K562 (cell line): Measurements from ENCODE around the gene MACROD2. TPM values are rescaled to one million over a fixed set of nuclear protein-coding genes. Genes with fewer than 3 reads are reported as not detected.

Experiments used
- ATAC-seq: fragments of 200-7000 bp; cut with Tn5 transposase; 3 replicates; pipeline ENCODE4 v1.9.1; 2020; ENCODE audit warnings: moderate library complexity
- BruUV-seq: library from RNA; stranded (reverse); fragments of 400-500 nt; replicated peaks from 2 replicates; lab custom pipeline; 2021; lab: Mats Ljungman, UMichigan
- CTCF ChIA-PET: fragments of 300-600 bp; formaldehyde crosslinking; extraction: SDS; loops from one replicate; lab custom pipeline; 2021; ENCODE audit warnings: low intra/inter-chr PET ratio; lab: Yijun Ruan, JAX
- POLR2A ChIA-PET: fragments of 300-600, 350-650 bp; sonication (Branson Sonifier 250); formaldehyde crosslinking; extraction: SDS; loops from one replicate; lab custom pipeline; 2021; ENCODE audit warnings: antibody characterized with exemption, inconsistent platforms; lab: Yijun Ruan, JAX
- DNase-seq, 4 experiments: peaks; one replicate each; pipeline versions ENCODE4 v3.0.0 to v3.0.0-alpha.2; 2011 to 2018; ENCODE audit warnings: low spot score in 3 of 4, mixed read lengths in 3 of 4; ENCODE audit errors: extremely low read depth in 1 of 4
- FAIRE-seq: peaks from 2 replicates; lab custom pipeline; 2011; peaks lifted over from hg19 to GRCh38; lab: Jason Lieb, UNC
- H2AFZ ChIP-seq: 2 replicates; pipeline ENCODE4 v1.6.0; 2011; ENCODE audit warnings: low read depth, low read length, control low read depth, inconsistent platforms
- H3K27ac ChIP-seq: fragments of 200-600 bp; 3 replicates; pipeline ENCODE4 v1.8.0; 2011; ENCODE audit warnings: low read depth, mild to moderate bottlenecking, control low read depth, inconsistent platforms, low read length, moderate library complexity, mixed read lengths; ENCODE audit errors: extremely low read depth
- H3K27me3 ChIP-seq, 2 experiments: fragments of 300-600 bp in 1 of 2; 2 replicates in 1 of 2; 3 replicates in 1 of 2; pipeline versions ENCODE4 v1.6.0 to v1.8.0; 2011; ENCODE audit warnings: inconsistent platforms in 2 of 2, low read length in 2 of 2, mild to moderate bottlenecking in 1 of 2, mixed read lengths in 1 of 2, moderate library complexity in 1 of 2; ENCODE audit not compliant: control insufficient read depth in 2 of 2, insufficient read depth in 2 of 2
- H3K36me3 ChIP-seq: fragments of 300-600 bp; 3 replicates; pipeline ENCODE4 v1.8.0; 2011; ENCODE audit warnings: mild to moderate bottlenecking, low read length, inconsistent platforms; ENCODE audit not compliant: control insufficient read depth, insufficient read depth
- H3K4me1 ChIP-seq, 2 experiments: fragments of 200-600 bp in 1 of 2; replicated peaks in 1 of 2; 2 replicates in 1 of 2; 3 replicates in 1 of 2; pipeline versions ENCODE4 v1.5.1 to v1.8.0; 2011; ENCODE audit warnings: inconsistent platforms in 2 of 2, low read length in 2 of 2, mild to moderate bottlenecking in 1 of 2, mixed read lengths in 1 of 2, moderate library complexity in 1 of 2; ENCODE audit not compliant: control insufficient read depth in 2 of 2, insufficient read depth in 2 of 2
- H3K4me2 ChIP-seq: 2 replicates; pipeline ENCODE4 v1.6.1; 2011; ENCODE audit warnings: low read length, control low read depth, inconsistent platforms, mixed read lengths; ENCODE audit not compliant: insufficient read depth
- H3K4me3 ChIP-seq: fragments of 200-600 bp; sonication (generic), shearing (Covaris generic); 2 replicates; pipeline ENCODE4 v1.5.1; 2016; ENCODE audit warnings: control low read depth, inconsistent platforms
- H3K79me2 ChIP-seq: fragments of 200-600 bp; 3 replicates; pipeline ENCODE4 v1.8.0; 2011; ENCODE audit warnings: low read length, inconsistent platforms; ENCODE audit not compliant: control insufficient read depth, insufficient read depth
- H3K9ac ChIP-seq, 2 experiments: 2 replicates each; pipeline versions ENCODE4 v1.6.0 to v1.6.1; 2011; ENCODE audit warnings: low read depth in 2 of 2, low read length in 2 of 2, control low read depth in 1 of 2, inconsistent platforms in 1 of 2, mild to moderate bottlenecking in 1 of 2, mixed read lengths in 1 of 2; ENCODE audit not compliant: insufficient read depth in 1 of 2
- H3K9me1 ChIP-seq: one replicate; pipeline ENCODE4 v1.6.0; 2011; ENCODE audit warnings: inconsistent platforms, mild to moderate bottlenecking, low read length, moderate library complexity; ENCODE audit not compliant: control insufficient read depth, insufficient read depth
- H3K9me3 ChIP-seq: replicated peaks from 2 replicates; pipeline ENCODE4 v1.5.1; 2011; ENCODE audit warnings: low read depth, low read length, inconsistent platforms; ENCODE audit not compliant: control insufficient read depth, insufficient read depth
- H4K20me1 ChIP-seq: replicated peaks from 2 replicates; pipeline ENCODE4 v1.6.1; 2011; ENCODE audit warnings: low read length, inconsistent platforms, mixed read lengths; ENCODE audit not compliant: control insufficient read depth, insufficient read depth
- CUX1 ChIP-seq: fragments of 200-800 bp; sonication (Bioruptor generic); IDR thresholded peaks from 2 replicates; pipeline ENCODE4 v1.6.1; 2016; ENCODE audit warnings: missing genetic modification characterization, missing compliant biosample characterization
- PBX2 ChIP-seq, 2 experiments: IDR thresholded peaks in 1 of 2; conservative IDR thresholded peaks in 1 of 2; 2 replicates each; pipeline ENCODE4 v1.6.1; 2016; ENCODE audit warnings: low read depth in 2 of 2, mild to moderate bottlenecking in 1 of 2, missing compliant biosample characterization in 1 of 2, missing genetic modification characterization in 1 of 2, moderate library complexity in 1 of 2
- SPI1 ChIP-seq: IDR thresholded peaks from 2 replicates; pipeline ENCODE4 v1.6.1; 2011; ENCODE audit warnings: low read depth, low read length, control low read depth, borderline replicate concordance
- TAF1 ChIP-seq: IDR thresholded peaks from 2 replicates; pipeline ENCODE4 v1.6.1; 2011; ENCODE audit warnings: mild to moderate bottlenecking, low read length, moderate library complexity; ENCODE audit not compliant: insufficient read depth, control insufficient read depth, severe bottlenecking; ENCODE audit errors: extremely low read depth
- ZNF511 ChIP-seq: sonication (generic); formaldehyde crosslinking; IDR thresholded peaks from 2 replicates; pipeline ENCODE4 v1.8.0; 2022; ENCODE audit warnings: mild to moderate bottlenecking, missing genetic modification reagents
- ZNF583 ChIP-seq: fragments of 250-450 bp; sonication (Bioruptor Pico); IDR thresholded peaks from 2 replicates; pipeline ENCODE4 v1.4.0; 2020
- ZNF79 ChIP-seq: fragments of 250-450 bp; sonication (Bioruptor Pico); IDR thresholded peaks from 2 replicates; pipeline ENCODE4 v1.4.0; 2020; ENCODE audit warnings: low read depth, mild to moderate bottlenecking, moderate library complexity
- WGBS: fragments of 100-300 bp; shearing (Covaris generic); methylation state at CpG from one replicate; pipeline ENCODE4 v1.1.6; 2016; ENCODE audit warnings: low coverage, mixed read lengths; ENCODE audit not compliant: insufficient coverage; ENCODE audit errors: missing lambda C conversion rate; 5-methylcytosine and 5-hydroxymethylcytosine counted together
- in situ Hi-C: fragments of 300-500 bp; cut with MboI; formaldehyde crosslinking; loops from 4 replicates; pipeline ENCODE4 v1.15.0; 2018; ENCODE audit warnings: inconsistent platforms, mixed read lengths
- intact Hi-C: fragments of 100-400 bp; cut with micrococcal nuclease; formaldehyde crosslinking; loops from 2 replicates; pipeline ENCODE4 v1.14.2; 2022
- polyA plus RNA-seq, 8 experiments: library from polyadenylated mRNA; depleted of rRNA in 4 of 8; stranded (reverse) in 5 of 8; unstranded in 3 of 8; fragments of >200 nt; fragmentation: Nextera tagmentation in 2 of 8; fragmentation: Illumina TruSeq in 1 of 8; extraction: Ambion mirVana in 2 of 8; extraction: Trizol in 1 of 8; gene quantifications; 2 replicates each; pipeline versions ENCODE4 v1.2.1 to v1.2.3, GENCODE V29; 2011 to 2014; ENCODE audit warnings: inconsistent platforms in 1 of 8, missing spikeins in 1 of 8
- total RNA-seq, 7 experiments: library from RNA; depleted of rRNA in 6 of 7; stranded (reverse); fragments of >200 nt in 6 of 7; fragmentation: Illumina TruSeq in 2 of 7; extraction: Trizol in 2 of 7; gene quantifications; 2 replicates each; pipeline versions ENCODE4 v1.2.1 to v1.2.3, GENCODE V29; 2011 to 2021; ENCODE audit warnings: low replicate concordance in 1 of 7

The MACROD2 gene
- total and polyA plus RNA-seq, 9 of the 15 experiments (the other 6 are each of a cell fraction or from before 2014, with no cell fraction given): not detected

- TF ChIP-seq SPI1 (no peak), ZNF583 (CRISPR knock-in tag) (no peak), ZNF79 (CRISPR knock-in tag) (no peak), ZNF511 (no peak)
Observed at GRCh38 chr20:15571056-15571455, 1575.7 kb downstream of the MACROD2 start (continued).

GRCh38 chr20:15575255-15575654 lies 1579.9 kb downstream of the MACROD2 start:
- no peaks in the 10 kb centered on the region for H3K9me1 ChIP-seq
- intact Hi-C loops (no loop called here), in situ Hi-C loops (no loop called here)
- H3K9me3 ChIP-seq: no peaks in the 10 kb centered on the region
- H3K4me2 ChIP-seq: no peak overlapping the region
- H3K4me1 ChIP-seq: no peaks in the 10 kb centered on the region
- H3K27me3 ChIP-seq: no peaks in the 10 kb centered on the region
- H4K20me1 ChIP-seq: no peaks in the 10 kb centered on the region
- no peak for FAIRE-seq
- H3K27ac ChIP-seq: no peak overlapping the region
- ATAC-seq: no peak
- no peaks in the 10 kb centered on the region for H3K79me2 ChIP-seq
- 0% methylated on average over 1 of the region's 1 CpG for WGBS
- CTCF ChIA-PET: no interaction called here
- no peak overlapping the region for H3K9ac ChIP-seq
- no peaks in the 10 kb centered on the region for H3K36me3 ChIP-seq
- no peak overlapping the region for H3K4me3 ChIP-seq
- no TSS peak for BruUV-seq
- POLR2A ChIA-PET: no interaction called here
- no peak overlapping the region for H2AFZ ChIP-seq
- no peak for TF ChIP-seq PBX2 (CRISPR knock-in tag; IDR thresholded peaks at IDR 0.05; ENCODE audit: low read depth)
- no peak for TF ChIP-seq PBX2 (tag; conservative IDR thresholded peaks at IDR 0.05; ENCODE audit: low read depth)
- no peak for TF ChIP-seq SPI1
- TF ChIP-seq TAF1: no peak
- no peak for TF ChIP-seq CUX1
- no peak for DNase-seq
